ENCODE measurements around the gene GNRHR.
"Not testable (repeated sequence)": the region's sequence is repeated elsewhere in the genome, so short reads cannot be mapped to it uniquely, and the experiment has no call there.

Gene GNRHR

DNA sequence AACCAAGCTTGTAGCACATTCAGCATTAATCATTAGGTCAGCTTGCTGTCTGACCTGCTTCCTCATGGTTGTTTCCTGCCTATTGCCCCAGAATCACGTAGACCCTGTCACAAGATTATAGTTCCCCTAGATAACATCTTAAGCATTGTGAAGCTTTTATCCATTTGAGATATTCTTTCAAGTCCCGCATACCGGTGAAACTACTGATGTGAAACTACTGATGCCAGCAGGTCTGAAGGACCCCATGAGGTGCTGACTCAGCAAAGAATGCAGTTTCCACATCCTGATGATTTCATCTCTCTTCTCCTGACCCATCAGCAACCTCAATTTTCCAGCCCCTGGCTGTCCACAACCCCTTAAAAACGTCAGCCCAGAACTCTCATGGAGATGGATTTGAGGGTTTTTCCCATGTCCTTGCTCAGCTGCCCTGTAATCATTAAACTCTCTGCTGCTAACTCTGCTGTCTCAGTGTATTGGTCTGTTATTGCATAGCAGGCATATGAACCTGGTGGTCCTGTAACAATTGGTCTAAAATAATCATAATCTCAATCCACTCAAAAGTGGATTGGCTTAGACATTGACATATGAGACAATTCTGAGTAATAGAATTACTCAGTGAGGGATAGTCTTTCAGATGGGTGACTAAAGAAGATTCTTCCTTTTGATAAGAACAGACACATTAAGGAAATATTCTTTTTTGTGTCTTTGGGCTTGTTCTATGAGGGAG is 26.9 kb downstream of the GNRHR start:
- no peak for DNase-seq

DNA sequence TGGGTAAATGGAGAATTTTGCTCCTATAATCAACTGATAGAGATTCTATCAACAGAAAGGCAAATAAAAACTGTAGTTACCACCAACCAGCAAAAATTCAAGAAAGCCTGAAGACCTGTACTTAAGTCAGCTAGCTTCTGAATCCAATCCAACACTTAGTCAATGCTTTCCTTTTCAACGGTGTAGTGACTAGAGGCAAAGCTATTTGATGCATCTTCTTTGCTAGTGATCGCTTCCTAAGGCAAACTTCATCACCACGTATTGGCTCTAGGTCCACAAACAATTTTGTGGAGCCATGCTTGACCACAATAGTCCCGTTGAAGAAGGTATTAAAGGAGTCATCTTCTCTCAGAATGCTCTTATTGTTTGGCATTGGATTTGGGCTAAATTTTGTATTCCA is 28.2 kb downstream of the GNRHR start:
- DNase-seq = no peak

DNA sequence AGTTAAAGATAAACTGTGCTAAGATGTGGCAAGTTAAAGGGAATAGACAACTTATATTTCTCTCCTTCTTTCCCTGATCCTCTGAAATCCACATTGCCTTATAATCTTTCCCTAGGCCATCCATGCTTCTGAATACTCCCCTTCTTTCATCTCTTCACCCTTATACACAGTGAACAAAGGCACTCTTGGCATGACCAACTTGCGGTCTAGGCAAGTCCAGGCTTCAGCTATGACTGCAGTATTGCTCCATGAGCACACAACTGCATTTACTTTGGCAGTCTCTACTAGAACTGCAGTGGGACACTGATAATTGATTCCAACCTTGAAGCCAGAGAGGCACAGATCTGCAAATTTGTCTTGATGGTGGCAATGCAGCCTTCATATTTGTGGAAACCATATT is 29.1 kb downstream of the GNRHR start:
- DNase-seq = no peak

- DNase-seq = no peak
Measured at GRCh38 chr4:67723949-67724348, 30.2 kb downstream of the GNRHR start.

DNA sequence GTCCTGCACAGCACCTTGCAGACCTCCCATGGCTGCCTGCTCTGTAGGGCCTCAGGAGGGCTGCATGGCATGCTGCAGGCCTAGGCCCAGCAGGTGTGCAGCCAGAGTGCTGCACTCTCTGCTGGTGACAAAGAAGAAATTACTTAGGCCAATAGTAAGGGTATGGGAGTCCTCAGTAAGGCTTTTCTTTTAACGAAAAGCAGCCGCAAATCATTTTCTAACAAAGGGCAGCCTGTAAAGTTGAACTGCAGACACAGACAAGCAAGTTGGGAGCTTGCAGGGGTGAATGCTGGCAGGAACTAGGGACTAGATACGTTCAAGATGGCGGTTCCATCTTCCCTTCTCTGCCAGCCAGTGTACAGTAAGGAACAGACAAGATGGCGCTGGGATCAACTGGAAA is 30.8 kb downstream of the GNRHR start:
- DNase-seq = no peak

GRCh38 chr4:67721770-67722597 is 32.2 kb downstream of the GNRHR start:
- DNase-seq = no peak

GRCh38 chr4:67721315-67721769 is 32.8 kb downstream of the GNRHR start:
- no peak for DNase-seq

GRCh38 chr4:67719953-67720617 is 34.1 kb downstream of the GNRHR start:
- DNase-seq = no peak

DNA sequence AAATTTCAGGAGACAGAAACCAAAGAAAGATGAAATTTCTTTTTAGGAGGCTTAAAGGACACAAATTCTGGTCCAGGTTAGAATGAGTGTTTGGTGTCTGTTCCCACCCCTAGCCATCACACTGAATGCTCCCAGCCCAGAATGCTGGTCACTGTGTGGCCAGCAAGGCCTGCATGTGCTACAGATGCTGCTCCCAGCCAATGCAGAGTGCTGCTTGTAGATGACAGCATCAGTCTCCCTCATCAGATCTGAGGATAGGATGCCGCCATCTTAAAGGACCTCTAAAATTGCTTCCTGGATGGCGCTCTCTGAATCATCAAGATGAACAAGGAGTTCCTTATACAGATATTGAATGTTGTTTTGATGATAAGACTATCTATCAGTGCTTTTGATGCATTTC is 35.3 kb downstream of the GNRHR start:
- no peak for DNase-seq

DNA sequence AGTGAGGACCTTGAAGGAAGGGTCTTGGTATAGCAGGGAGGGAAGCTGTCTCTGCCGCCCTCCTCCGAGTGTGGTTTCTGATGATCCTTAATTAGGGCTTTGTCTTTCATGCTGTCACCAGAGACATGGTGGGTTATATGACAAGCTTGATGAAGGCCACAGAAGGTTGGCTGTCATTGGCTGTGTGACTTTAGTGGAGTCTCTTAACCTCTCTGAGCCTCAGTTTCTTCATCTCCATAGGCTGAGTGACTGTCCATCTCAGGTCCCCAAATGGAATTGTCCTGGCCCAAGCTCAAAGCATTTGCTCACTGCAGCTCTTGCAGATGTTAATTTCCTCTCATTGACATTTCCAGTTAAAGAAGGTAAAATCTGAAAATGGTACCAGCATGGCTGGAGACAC is 36.6 kb downstream of the GNRHR start:
- DNase-seq = no peak

GRCh38 chr4:67714955-67715354 is 39.2 kb downstream of the GNRHR start:
- DNase-seq = no peak

DNA sequence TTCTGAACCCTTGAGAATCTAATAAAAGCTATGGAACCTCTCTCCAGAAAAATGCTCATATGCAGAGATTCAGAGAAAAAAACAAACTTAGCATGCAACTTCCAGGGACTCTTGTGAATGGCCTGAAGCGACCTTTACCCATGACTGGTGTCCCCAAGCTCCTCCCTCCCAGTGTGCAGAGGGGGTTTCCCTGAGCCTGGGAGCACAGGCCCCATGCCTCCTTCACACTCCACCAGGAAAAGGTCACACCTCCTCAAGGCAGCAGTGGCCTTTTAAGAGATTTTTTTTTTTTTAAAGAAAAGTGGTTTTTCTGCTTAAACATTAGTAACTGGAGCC is 40.0 kb downstream of the GNRHR start:
- no peak for DNase-seq

GRCh38 chr4:67713529-67714247 is 40.5 kb downstream of the GNRHR start:
- no peak for DNase-seq

DNA sequence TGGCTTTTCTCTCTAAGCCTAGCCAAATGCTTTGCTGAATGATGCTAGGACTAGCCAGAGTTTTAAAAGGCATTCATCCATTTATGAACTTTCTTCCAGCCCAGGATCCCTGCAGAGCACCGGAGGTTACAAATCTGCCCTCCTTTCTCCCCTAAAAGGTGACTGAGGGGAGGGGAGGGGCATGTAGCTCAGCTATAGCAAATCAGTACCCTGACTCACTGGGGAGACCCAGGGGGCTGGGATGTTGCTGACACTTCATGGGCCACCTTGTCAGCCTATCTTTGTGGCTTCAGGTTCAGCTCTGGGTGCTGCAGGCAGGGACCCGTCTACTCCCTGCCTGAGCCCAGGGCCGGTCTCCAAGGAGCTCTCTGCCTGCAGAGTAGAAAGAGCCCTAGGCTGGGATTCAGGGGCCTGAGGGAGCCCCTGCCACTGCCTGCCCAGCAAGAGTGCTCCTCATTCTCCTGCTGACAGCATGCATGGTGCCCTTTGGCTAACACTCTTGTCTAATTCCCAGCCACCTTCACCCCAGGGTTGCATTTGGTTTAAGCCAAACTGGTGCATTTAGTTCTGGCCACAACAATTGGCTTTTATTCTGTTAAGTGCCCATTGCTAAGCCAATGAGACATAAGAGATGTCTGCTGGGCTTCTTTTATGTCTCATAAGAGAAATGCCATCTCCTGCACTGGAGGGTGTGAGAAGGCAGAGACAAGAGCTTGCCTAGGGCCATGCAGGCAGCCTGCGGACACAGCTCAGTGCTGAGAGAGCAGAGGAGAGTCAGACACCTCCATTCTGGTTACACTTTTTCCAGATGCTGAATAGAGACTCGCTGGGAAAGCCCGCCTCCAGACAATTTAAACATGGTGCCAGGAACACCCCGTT is 41.3 kb downstream of the GNRHR start:
- DNase-seq = no peak

DNA sequence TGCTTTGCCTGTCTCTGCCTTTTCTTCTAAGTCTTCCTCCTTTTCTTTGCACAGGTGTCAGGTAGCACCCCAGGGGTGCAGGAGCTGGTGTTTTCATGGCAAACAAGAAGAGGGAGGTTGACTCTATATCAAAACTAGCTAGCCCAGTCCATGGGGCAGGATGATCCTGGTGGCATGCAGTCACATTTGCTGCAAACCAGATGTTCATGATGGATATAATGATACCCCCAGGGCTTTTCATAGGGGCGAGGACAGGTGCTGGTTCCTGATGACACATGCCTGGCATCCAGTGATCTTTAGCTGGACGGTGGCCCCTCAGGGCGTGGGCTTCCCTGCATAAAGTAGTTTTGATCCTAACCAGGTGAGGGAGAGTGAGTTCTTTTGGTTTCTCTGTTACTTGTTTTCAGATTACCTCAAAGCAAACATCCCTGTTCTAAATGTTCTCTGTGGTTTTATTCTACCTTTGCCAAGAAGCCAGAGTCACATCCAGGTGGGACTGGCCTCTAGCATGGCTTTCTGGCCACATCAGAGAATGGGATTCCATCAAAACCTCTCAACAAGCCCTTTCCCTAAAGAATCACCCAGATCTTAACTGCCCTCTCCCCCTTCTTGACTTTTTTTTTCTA is 42.1 kb downstream of the GNRHR start:
- DNase-seq = no peak

DNA sequence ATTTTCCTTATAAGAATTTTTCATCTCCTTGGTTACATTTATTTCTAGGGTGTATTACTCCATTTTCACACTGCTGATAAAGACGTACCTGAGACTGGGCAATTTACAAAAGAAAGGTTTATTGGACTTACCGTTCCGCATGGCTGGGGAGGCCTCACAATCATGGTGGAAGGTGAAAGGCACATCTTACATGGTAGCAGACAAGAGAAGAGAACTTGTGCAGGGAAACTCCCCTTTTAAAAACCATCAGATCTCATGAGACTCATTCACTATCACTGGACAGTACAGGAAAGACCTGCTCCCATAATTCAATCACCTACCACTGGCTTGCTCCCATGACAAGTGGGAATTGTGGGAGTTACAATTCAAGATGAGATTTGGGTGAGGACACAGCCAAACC is 47.5 kb downstream of the GNRHR start:
- not testable (repeated sequence) for DNase-seq

- DNase-seq = no peak
Measured at GRCh38 chr4:67704843-67705242, 49.3 kb downstream of the GNRHR start.

- DNase-seq = no peak
Measured at GRCh38 chr4:67702166-67702565, 52.0 kb downstream of the GNRHR start.

GRCh38 chr4:67701517-67701850 is 52.7 kb downstream of the GNRHR start:
- no peak for DNase-seq

- DNase-seq = peak; percentile 98
Measured at GRCh38 chr4:67700738-67701516, 53.3 kb downstream of the GNRHR start, which contains the start of gene UBA6. Gene UBA6, minus strand, starts transcription at chr4:67701155. Its CDS starts 36 bp downstream, at chr4:67701119.

All from activated effector memory CD4-positive, alpha-beta T cell treated with anti-CD3 and anti-CD28 coated beads, Interleukin-2, amount 50 U/mL, for 16 hours (primary cell).